IPS-NIHi11 (cell line): ENCODE results near the gene S100A12.
"Not testable (repeated sequence)": the region's sequence is repeated elsewhere in the genome, so short reads cannot be mapped to it uniquely, and the experiment has no call there.

Source experiments
- DNase-seq: peaks from one replicate; pipeline ENCODE4 v3.0.0; 2012; ENCODE audit warnings: mixed read lengths, low spot score

The S100A12 gene

DNA sequence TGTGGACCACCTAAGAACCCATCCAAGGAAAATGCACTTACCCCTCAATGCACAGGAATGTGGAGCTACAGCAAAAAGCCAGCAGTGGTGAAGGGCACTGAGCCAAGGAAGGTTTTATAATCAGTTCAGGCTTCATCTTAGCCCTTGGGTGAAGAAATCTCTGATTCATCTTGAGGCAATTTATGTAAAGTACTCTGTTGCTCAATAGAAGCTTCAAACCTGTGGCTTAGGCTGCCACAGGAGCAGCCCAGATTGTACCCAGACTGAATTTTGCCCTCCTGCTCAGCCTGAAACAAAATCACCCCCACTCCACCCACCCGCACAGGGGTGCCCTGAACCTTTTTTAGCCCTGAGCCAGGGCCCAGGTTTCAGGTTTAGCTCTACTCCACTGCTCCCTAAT lies at the start of gene S100A12:
Gene S100A12, minus strand, starts transcription at position 111 of the 400 bp plus-strand sequence. CDS start 1,029 bp downstream, outside the sequence.
- DNase-seq, result no peak

DNA sequence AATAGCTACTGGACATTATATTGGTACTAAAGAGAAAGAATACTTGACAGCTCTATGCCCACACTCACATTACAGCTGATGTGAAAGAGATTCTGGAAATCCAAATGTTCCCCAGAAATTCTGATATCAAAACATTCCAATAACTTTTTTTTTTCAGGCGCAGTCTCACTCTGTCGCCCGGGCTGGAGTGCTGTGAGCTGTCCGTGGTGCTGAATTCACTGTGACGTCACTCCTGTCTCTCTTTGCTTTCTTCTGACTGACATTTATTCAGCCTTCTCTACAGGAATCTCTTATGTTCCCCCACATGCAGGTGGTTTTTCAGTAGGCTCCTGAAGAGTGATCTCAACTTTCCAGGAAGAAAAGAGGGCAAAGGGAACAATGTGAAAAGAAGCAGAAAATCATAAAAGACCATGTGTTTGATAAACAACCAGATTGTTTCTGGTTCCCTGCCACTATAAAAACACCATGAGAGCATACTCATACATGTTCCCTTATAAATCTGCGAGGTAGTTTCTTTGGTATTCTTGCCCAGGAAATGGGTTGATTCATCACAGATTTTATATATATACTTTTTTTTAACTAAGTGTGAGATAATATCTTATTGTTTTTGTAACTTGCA lies 47.1 kb upstream of the S100A12 start:
- peak; percentile 81 for DNase-seq

GRCh38 chr1:153420306-153420705 lies 44.9 kb upstream of the S100A12 start:
- DNase-seq, result no peak

- DNase-seq, result not testable (repeated sequence)
These were observed 44.0 kb upstream of the S100A12 start for GRCh38 chr1:153419436-153419793.

DNA sequence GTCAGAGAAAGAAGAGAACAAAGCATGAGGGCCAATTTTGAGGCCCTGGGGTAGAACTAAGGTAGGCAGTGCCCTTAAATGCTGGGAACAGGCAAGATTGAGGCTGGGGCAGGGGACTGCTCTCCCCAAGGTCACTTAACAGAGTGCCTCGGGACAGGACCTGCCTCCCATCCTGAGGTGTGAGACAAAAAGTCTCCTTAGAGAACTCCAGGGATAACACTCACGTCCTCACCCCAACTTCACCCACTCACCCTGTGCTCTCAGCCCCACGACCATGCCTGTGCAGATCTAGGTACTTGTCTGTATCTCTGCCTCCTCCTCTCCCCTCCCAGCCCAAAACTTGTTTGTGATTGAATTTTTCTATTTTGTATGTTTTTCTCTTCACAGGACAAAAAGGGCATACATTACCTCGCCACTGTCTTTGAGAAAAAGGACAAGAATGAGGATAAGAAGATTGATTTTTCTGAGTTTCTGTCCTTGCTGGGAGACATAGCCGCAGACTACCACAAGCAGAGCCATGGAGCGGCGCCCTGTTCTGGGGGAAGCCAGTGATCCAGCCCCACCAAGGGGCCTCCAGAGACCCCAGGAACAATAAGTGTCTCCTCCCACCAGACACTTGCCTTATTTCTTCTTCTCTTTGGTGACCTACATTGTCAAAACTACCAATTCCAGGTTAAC lies 43.5 kb upstream of the S100A12 start:
- DNase-seq, result not testable (repeated sequence)

DNA sequence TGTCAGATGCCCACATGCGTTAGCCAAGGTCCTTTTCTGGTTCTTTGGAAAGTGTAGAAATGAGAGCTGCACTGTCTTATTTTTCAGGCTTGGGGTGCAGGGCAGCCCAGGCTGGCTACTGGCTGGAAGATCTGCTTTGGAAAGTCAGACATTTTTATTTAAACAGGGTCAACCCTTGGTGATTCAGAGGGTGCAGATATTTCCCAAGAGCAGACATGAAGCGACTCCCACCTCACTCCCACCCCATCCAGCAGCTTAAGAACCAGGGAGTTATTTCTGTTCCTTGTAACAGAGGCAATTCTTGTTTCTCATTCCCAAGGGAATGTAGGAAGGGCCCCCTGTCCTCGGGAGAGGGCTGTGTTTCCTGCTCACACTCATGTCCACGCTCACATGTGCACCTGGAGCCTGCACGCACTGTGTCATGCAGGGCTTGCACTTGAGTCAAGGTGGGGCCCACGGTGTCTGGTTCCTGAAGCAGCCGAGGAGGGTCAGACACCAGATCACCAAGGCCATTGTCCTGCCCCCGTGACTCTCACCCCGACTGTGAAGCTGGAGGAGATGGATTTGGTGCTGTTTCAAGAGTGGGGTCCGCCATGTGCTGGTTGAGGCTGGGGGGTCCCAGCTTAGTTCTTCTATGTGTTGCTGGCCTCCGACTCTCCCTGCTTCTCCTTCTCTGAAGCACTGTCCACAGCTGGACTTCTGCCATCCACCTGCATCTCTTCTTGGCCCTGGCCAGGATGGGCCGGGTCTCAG lies 41.9 kb upstream of the S100A12 start:
- no peak for DNase-seq

DNA sequence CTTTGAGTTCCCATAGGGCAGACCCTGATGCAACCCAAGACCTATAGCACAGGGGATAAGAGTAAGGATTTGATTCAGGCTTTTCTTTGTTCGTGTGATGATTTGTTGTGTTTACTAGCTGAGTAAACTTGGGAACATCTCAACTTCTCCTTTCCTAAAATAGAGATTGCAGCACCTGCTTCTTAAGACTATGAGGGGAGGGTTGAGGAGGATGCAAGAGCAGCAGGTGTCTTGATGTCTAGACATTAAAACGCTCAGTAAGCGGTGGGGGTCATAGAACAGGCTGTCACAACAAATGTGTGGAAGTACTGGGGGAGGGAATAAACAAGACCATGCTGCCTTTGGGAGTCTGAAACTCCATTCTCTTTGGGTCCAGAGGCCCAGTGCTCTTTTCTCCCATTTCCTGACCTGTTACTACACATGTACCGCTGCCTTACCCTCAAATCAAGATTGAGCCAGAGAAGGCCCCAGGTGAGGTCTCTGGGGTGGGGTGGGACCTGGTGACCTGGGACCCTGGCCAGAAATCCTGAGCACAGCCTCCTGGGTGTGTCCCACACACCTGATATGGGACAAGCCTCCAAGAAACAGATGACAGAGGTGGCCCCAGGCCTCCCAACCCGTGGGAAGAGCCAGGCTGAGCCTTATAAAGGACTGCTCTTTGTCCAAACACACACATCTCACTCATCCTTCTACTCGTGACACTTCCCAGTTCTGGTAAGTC lies 40.6 kb upstream of the S100A12 start, which contains the start of gene S100A7A:
Gene S100A7A, plus strand, starts transcription at position 671 of the 721 bp plus-strand sequence. CDS start 1,563 bp downstream, outside the sequence.
- DNase-seq, result no peak

- not testable (repeated sequence) for DNase-seq
These were observed 38.5 kb upstream of the S100A12 start for GRCh38 chr1:153413961-153414360.

GRCh38 chr1:153407274-153407673 lies 31.9 kb upstream of the S100A12 start:
- not testable (repeated sequence) for DNase-seq

- not testable (repeated sequence) for DNase-seq
These were observed 30.6 kb upstream of the S100A12 start for GRCh38 chr1:153405825-153406599.

DNA sequence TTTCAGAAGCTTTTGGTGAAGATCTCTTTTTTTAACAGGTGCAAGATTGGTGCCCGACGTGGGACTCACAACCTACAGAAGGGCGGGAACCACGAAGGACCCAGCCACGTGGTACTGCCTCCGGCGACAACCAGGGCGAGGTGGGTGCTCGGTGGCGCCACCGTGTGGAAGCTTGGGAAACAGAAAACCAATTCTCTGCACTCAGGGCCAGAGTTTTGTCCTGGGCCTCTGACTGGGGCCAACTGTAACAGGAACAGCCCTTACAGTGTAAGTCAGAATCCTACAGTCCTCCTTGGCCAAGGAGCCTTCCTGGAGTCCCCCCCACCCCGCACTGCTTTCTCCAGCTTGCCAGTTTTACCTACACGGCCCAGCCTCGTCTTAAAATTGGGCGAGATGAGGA lies 29.3 kb upstream of the S100A12 start:
- peak; percentile 86 for DNase-seq

GRCh38 chr1:153404086-153404635 lies 28.7 kb upstream of the S100A12 start:
- no peak for DNase-seq

- DNase-seq, result no peak
These were observed 28.1 kb upstream of the S100A12 start for GRCh38 chr1:153403421-153404085.

DNA sequence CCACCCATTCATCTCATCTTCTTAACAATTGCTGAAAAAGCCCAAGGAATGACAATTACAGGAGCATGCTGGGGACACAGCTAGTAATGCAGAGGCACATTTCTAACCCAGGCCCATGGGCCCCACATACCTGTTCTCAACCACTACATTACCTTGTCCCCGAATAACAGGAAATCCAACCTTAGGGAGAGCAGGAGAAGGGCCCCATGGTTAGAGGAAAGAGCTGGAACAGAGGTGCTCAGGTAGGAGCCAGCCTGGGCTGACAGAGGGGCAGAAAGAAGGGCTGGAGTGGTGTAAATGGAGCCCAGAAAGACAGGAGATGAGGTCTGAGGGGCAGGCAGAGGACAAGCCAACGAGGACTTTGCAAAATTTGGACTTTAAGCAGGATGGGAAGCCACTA lies 26.8 kb upstream of the S100A12 start:
- no peak for DNase-seq

DNA sequence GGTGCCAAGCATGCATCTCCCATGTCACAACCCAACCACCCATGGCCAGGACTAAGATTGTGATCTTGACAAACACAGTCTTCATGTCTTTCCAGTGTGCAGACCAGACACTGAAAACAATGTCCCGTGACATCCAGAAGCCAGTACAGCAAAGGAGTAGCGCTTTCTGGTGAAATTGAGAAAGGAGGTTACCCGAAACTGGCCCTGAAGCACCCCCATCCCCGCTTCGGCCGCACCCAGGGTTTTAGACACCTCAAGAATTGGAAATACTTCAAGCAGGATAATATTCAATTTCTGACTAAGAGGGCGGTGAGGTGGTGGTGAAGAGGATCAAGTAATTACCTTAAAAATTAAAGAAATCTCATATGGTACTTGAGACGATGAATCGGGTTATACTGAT lies 26.0 kb upstream of the S100A12 start:
- DNase-seq, result no peak

GRCh38 chr1:153400244-153400643 lies 24.8 kb upstream of the S100A12 start:
- DNase-seq, result peak; percentile 43

GRCh38 chr1:153399401-153400055 lies 24.1 kb upstream of the S100A12 start:
- DNase-seq, result no peak

DNA sequence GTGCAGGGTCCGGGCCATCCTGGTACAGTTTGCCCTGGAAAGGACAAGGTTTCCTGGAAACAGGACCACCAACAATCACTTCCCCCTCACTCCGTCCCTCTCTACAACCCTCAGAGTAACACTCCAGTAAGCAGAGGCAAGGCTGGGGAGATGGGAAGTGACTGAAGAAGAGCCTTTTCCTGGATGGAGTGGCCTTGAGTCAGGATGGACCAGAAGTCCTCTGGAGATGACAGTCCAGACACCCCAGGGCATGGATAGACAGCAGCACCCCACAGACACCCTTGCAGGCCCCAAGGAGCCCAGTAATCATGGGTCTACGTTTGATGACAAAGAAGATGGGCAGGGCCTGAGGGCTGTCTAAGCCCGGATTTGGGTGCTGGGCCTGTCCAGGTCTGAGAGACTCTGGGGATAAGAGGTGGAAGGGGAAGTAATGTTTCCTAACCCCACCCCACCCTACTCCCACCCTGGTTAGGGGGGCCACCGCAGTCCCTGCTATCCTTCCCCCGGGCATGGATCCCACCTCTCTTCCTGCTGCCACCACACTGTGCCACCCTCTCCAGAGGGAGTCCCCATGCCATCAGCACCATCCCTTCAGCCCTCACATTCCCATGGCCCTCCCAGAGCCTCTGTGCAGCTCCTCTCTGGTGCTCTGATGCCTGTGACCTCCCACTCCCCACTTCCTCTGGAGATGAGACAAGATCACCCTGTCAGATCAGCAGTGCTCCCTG lies 22.7 kb upstream of the S100A12 start:
- DNase-seq, result no peak
